Nephron (organoid): Measurements from ENCODE around the gene CDYL.
A peak's percentile ranks its signal among the peaks of the same experiment; 100 is the strongest.

Experiments
- H3K27ac Mint-ChIP-seq, 3 experiments: 2 replicates each; pipeline ENCODE4 v1.8.0; 2020; ENCODE audit warnings: mixed read lengths in 3 of 3, mild to moderate bottlenecking in 2 of 3, moderate library complexity in 1 of 3
- H3K27me3 Mint-ChIP-seq: 2 replicates; pipeline ENCODE4 v1.8.0; 2021; ENCODE audit warnings: low read depth, mild to moderate bottlenecking, moderate library complexity, mixed read lengths
- H3K36me3 Mint-ChIP-seq: 2 replicates; pipeline ENCODE4 v1.8.0; 2020; ENCODE audit warnings: low read depth, mixed read lengths
- H3K4me1 Mint-ChIP-seq: 2 replicates; pipeline ENCODE4 v1.8.0; 2020; ENCODE audit warnings: mixed read lengths
- H3K4me3 Mint-ChIP-seq, 3 experiments: 2 replicates each; pipeline ENCODE4 v1.8.0; 2020; ENCODE audit warnings: mild to moderate bottlenecking in 3 of 3, mixed read lengths in 3 of 3, moderate library complexity in 2 of 3
- H3K9me3 Mint-ChIP-seq: 2 replicates; pipeline ENCODE4 v1.8.0; 2020; ENCODE audit warnings: mixed read lengths
- TF ChIP-seq, protein P1 (sequence below), 3 experiments: fragments of 200-600 bp; sonication (generic); IDR thresholded peaks; one replicate each; pipeline ENCODE4 v1.5.0; 2021; ENCODE audit warnings: antibody characterized with exemption in 3 of 3; ENCODE audit not compliant: unreplicated experiment in 3 of 3

CDYL gene

GRCh38 chr6:4922488-4923037, 146.4 kb downstream of the CDYL start:
- H3K4me3 Mint-ChIP-seq: no peak overlapping the region

DNA sequence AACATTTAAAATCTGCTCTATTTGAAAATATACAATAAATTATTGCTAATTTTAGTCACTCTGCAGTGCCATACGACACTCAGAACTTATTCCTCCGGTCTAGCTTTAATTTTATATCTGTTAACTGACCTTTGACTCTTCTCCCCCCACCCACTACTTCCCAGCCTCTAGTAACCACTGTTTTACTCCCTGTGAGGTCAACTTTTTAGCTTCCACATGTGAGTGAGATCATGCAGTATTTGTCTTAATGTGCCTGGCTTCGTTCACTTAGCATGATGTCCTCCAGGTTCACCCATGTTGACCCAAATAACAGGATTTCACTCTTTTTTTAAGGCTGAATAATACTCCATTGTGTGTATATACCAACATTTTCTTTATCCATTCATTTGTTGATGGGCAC, 146.9 kb downstream of the CDYL start:
- peaks cover 23% of the 10 kb centered on the region for H3K36me3 Mint-ChIP-seq
- TF ChIP-seq, protein P1, sequence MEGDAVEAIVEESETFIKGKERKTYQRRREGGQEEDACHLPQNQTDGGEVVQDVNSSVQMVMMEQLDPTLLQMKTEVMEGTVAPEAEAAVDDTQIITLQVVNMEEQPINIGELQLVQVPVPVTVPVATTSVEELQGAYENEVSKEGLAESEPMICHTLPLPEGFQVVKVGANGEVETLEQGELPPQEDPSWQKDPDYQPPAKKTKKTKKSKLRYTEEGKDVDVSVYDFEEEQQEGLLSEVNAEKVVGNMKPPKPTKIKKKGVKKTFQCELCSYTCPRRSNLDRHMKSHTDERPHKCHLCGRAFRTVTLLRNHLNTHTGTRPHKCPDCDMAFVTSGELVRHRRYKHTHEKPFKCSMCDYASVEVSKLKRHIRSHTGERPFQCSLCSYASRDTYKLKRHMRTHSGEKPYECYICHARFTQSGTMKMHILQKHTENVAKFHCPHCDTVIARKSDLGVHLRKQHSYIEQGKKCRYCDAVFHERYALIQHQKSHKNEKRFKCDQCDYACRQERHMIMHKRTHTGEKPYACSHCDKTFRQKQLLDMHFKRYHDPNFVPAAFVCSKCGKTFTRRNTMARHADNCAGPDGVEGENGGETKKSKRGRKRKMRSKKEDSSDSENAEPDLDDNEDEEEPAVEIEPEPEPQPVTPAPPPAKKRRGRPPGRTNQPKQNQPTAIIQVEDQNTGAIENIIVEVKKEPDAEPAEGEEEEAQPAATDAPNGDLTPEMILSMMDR (IDR thresholded peaks at IDR 0.05; ENCODE audit: unreplicated experiment in 3 of 3): no peak
- no peaks in the 10 kb centered on the region for H3K27me3 Mint-ChIP-seq
- no peaks in the 10 kb centered on the region for H3K9me3 Mint-ChIP-seq
- no peak overlapping the region for H3K27ac Mint-ChIP-seq
- H3K4me3 Mint-ChIP-seq: no peak overlapping the region
- H3K4me1 Mint-ChIP-seq: peaks cover 4% of the 10 kb centered on the region

More at GRCh38 chr6:4922488-4923037, 146.4 kb downstream of the CDYL start:
- Mint-ChIP-seq H3K9me3 (no peaks in the 10 kb centered on the region), H3K36me3 (peaks cover 18% of the 10 kb centered on the region), H3K4me1 (peaks cover 4% of the 10 kb centered on the region), H3K27ac (no peak overlapping the region), H3K27me3 (no peaks in the 10 kb centered on the region)
- TF ChIP-seq, protein P1 (IDR thresholded peaks at IDR 0.05; ENCODE audit: unreplicated experiment in 3 of 3): no peak

- Mint-ChIP-seq H3K9me3 (no peaks in the 10 kb centered on the region), H3K27me3 (no peaks in the 10 kb centered on the region), H3K27ac (peak overlapping the region in 2 of 3 experiments; percentile 15 to 33)
Measured at GRCh38 chr6:4924661-4925271, 148.6 kb downstream of the CDYL start.

GRCh38 chr6:4925580-4925979, 149.4 kb downstream of the CDYL start:
- H3K27ac Mint-ChIP-seq: no peak overlapping the region
- TF ChIP-seq, protein P1 (IDR thresholded peaks at IDR 0.05; ENCODE audit: unreplicated experiment in 3 of 3): no peak
- peaks cover 22% of the 10 kb centered on the region for H3K4me1 Mint-ChIP-seq
- peaks cover 33% of the 10 kb centered on the region for H3K36me3 Mint-ChIP-seq
- no peak overlapping the region for H3K4me3 Mint-ChIP-seq
- H3K27me3 Mint-ChIP-seq: no peaks in the 10 kb centered on the region
- no peaks in the 10 kb centered on the region for H3K9me3 Mint-ChIP-seq

More at GRCh38 chr6:4924661-4925271, 148.6 kb downstream of the CDYL start:
- Mint-ChIP-seq H3K36me3 (peaks cover 35% of the 10 kb centered on the region), H3K4me3 (no peak overlapping the region), H3K4me1 (peaks cover 13% of the 10 kb centered on the region)
- TF ChIP-seq, protein P1 (IDR thresholded peaks at IDR 0.05; ENCODE audit: unreplicated experiment in 3 of 3): no peak

DNA sequence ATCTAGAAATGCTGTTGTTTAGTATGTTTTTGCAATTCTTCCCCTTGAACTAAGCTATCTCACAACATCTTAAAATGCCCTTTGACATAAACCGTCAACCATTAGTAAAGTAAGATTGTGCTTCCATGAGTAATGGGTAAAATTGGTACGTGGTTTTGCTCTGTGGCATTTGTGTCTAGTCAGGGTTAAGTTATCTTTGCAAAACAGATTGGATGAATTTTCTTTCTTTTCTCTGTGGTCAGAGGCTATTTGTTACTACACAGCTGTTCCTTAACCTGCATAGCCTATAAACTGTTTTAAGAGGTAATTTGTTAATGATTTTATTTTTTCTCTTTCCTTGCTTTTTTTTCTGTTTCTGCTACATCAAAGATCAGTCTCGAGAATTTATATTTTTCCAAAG, 152.2 kb downstream of the CDYL start:
- H3K4me3 Mint-ChIP-seq: no peak overlapping the region
- H3K9me3 Mint-ChIP-seq: no peaks in the 10 kb centered on the region
- no peaks in the 10 kb centered on the region for H3K27me3 Mint-ChIP-seq
- TF ChIP-seq, protein P1 (IDR thresholded peaks at IDR 0.05; ENCODE audit: unreplicated experiment in 3 of 3): no peak
- no peak overlapping the region for H3K27ac Mint-ChIP-seq
- peaks cover 44% of the 10 kb centered on the region for H3K4me1 Mint-ChIP-seq
- H3K36me3 Mint-ChIP-seq: peaks cover 31% of the 10 kb centered on the region
